Esophagus muscularis mucosa (tissue), 4 donors: ENCODE data around the gene LY6G6D.

Experiments
- EP300 ChIP-seq: sonication (generic); formaldehyde crosslinking; IDR thresholded peaks from one replicate; pipeline ENCODE4 v1.6.1; 2017; ENCODE audit warnings: antibody characterized with exemption
- POLR2A ChIP-seq: fragments of 450-650 bp; IDR thresholded peaks from one replicate; pipeline ENCODE4 v1.6.1; 2017; ENCODE audit warnings: antibody characterized with exemption, moderate library complexity, mild to moderate bottlenecking, low read depth
- POLR2AphosphoS5 ChIP-seq, 2 donors: sonication (generic); formaldehyde crosslinking; IDR thresholded peaks; one replicate each; pipeline ENCODE4 v1.6.1; 2017; ENCODE audit warnings: antibody characterized with exemption in 2 of 2
- TF ChIP-seq, protein P1 (sequence below), 3 experiments: fragments of 200-600 bp in 2 of 3; fragments of 450-650 bp in 1 of 3; sonication (generic) in 2 of 3; IDR thresholded peaks; one replicate each; pipeline ENCODE4 v1.5.1; 2017 to 2019; ENCODE audit warnings: antibody characterized with exemption in 3 of 3, mild to moderate bottlenecking in 2 of 3, moderate library complexity in 1 of 3

DNA sequence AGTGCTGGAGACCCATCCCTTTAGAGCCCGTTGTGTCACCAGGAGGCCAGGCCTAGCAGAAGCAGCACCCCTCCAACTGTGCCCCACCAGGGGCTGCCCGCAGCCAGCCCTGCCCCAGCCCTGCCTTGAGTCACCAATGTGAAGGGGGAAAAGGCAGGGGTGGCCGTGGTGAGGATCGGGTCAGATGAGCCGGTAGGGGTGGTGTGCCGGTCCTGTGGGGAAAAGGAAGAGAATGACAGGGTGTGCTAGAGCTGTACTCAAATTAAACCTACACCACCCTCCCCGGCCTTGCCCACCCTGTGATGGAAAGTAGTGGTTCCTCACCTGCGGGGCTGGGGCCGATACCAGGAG is 50.4 kb downstream of the LY6G6D start:
- no peak for TF ChIP-seq POLR2A
- TF ChIP-seq, protein P1, sequence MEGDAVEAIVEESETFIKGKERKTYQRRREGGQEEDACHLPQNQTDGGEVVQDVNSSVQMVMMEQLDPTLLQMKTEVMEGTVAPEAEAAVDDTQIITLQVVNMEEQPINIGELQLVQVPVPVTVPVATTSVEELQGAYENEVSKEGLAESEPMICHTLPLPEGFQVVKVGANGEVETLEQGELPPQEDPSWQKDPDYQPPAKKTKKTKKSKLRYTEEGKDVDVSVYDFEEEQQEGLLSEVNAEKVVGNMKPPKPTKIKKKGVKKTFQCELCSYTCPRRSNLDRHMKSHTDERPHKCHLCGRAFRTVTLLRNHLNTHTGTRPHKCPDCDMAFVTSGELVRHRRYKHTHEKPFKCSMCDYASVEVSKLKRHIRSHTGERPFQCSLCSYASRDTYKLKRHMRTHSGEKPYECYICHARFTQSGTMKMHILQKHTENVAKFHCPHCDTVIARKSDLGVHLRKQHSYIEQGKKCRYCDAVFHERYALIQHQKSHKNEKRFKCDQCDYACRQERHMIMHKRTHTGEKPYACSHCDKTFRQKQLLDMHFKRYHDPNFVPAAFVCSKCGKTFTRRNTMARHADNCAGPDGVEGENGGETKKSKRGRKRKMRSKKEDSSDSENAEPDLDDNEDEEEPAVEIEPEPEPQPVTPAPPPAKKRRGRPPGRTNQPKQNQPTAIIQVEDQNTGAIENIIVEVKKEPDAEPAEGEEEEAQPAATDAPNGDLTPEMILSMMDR (IDR thresholded peaks at IDR 0.05) = no peak
- no peak for TF ChIP-seq EP300
- no peak for TF ChIP-seq POLR2AphosphoS5 (IDR thresholded peaks at IDR 0.05)
